Thoracic aorta (tissue), 2 donors: Measurements from ENCODE around the gene CYREN. TPM values are rescaled to one million over a fixed set of nuclear protein-coding genes. Genes with fewer than 3 reads are reported as not detected.

Source experiments
- ATAC-seq: fragments of 150-250 bp; one replicate; pipeline ENCODE4 v1.8.0; 2017; ENCODE audit warnings: low read depth; ENCODE audit not compliant: insufficient number of reproducible peaks, low FRiP score
- DNase-seq: peaks from one replicate; pipeline ENCODE4 v3.0.0-alpha.2; 2020; ENCODE audit warnings: low spot score
- H3K27ac ChIP-seq, 2 donors: fragments of 200-600 bp; sonication (generic); 1 replicate in 1 of 2; 2 replicates in 1 of 2; pipeline ENCODE4 v1.5.1; 2016; ENCODE audit warnings: mild to moderate bottlenecking in 2 of 2, moderate library complexity in 2 of 2
- H3K27me3 ChIP-seq: fragments of 200-600 bp; sonication (generic); replicated peaks from 2 replicates; pipeline ENCODE4 v1.6.0; 2016; ENCODE audit warnings: mild to moderate bottlenecking; ENCODE audit not compliant: insufficient read depth
- H3K36me3 ChIP-seq: fragments of 200-600 bp; sonication (generic); one replicate; pipeline ENCODE4 v1.5.1; 2016
- H3K4me1 ChIP-seq, 2 donors: fragments of 200-600 bp; sonication (generic); 1 replicate in 1 of 2; 2 replicates in 1 of 2; pipeline versions ENCODE4 v1.5.1 to v1.6.0; 2016; ENCODE audit warnings: low read depth in 2 of 2, mild to moderate bottlenecking in 1 of 2; ENCODE audit not compliant: control insufficient read depth in 1 of 2
- H3K4me3 ChIP-seq: fragments of 200-600 bp; sonication (generic); 2 replicates; pipeline ENCODE4 v1.5.1; 2016; ENCODE audit warnings: mild to moderate bottlenecking
- H3K9me3 ChIP-seq: fragments of 200-600 bp; sonication (generic); 2 replicates; pipeline ENCODE4 v1.5.1; 2016
- total RNA-seq, 2 donors: library from RNA; depleted of rRNA; stranded (reverse); fragments of >200 nt; gene quantifications; one replicate each; pipeline versions ENCODE4 v1.1.0 to v1.2.3, GENCODE V29; 2016
- TF ChIP-seq, protein P1 (sequence below): fragments of 200-600 bp; sonication (generic); IDR thresholded peaks from one replicate; pipeline ENCODE4 v1.5.1; 2019; ENCODE audit warnings: antibody characterized with exemption

Gene CYREN
- total RNA-seq, 2 donors from 2014 or later, result 37.6 to 54.1 TPM

DNA sequence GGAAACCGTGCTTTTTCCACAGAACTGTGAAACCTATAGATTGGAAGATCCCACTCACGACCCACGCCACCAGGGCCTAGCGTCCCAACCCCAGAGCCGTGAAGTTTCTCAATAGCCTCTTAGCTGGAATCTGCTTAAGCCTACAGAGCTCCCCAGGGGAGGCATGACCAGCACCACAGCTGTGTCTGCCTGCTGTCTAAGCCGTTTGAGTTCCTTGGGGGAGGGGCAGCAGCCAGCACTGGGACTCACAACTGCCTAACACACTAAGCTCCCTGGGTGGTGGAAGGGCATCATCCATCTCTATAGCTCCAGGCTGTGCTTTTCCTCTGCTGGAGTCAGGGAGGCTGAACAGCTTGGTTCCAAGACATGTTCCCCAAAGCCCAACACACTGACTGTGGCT lies 48.6 kb downstream of the CYREN start:
- peaks cover 13% of the 10 kb centered on the region for H3K9me3 ChIP-seq
- no peak for DNase-seq
- no peaks in the 10 kb centered on the region for H3K4me1 ChIP-seq
- no peaks in the 10 kb centered on the region for H3K27me3 ChIP-seq
- H3K4me3 ChIP-seq, result no peak overlapping the region
- ATAC-seq, result no peak
- TF ChIP-seq, protein P1, sequence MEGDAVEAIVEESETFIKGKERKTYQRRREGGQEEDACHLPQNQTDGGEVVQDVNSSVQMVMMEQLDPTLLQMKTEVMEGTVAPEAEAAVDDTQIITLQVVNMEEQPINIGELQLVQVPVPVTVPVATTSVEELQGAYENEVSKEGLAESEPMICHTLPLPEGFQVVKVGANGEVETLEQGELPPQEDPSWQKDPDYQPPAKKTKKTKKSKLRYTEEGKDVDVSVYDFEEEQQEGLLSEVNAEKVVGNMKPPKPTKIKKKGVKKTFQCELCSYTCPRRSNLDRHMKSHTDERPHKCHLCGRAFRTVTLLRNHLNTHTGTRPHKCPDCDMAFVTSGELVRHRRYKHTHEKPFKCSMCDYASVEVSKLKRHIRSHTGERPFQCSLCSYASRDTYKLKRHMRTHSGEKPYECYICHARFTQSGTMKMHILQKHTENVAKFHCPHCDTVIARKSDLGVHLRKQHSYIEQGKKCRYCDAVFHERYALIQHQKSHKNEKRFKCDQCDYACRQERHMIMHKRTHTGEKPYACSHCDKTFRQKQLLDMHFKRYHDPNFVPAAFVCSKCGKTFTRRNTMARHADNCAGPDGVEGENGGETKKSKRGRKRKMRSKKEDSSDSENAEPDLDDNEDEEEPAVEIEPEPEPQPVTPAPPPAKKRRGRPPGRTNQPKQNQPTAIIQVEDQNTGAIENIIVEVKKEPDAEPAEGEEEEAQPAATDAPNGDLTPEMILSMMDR, result no peak
- H3K27ac ChIP-seq, result no peak overlapping the region
- H3K36me3 ChIP-seq, result no peaks in the 10 kb centered on the region

DNA sequence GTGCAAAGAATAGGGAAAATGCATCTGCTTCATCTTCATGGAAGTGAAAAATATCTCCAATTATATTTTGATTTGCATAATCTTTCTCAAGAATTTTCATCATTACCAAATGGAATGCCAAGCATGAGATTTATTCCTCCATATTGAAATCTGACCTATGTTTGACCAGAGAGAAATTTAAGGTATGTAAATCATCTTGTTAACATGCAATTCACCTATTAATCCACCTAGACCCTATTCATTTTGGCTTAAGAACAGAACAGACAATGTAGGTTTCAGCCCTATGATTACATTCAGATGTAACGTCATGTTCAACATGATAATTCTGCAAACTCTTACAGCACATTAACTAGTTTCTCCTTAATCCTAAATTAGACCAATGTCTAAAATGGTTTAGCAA lies 53.4 kb downstream of the CYREN start:
- no peak for ATAC-seq
- no peaks in the 10 kb centered on the region for H3K27me3 ChIP-seq

More for the DNA sequence above, 53.4 kb downstream of the CYREN start:
- no peak for DNase-seq
- no peak overlapping the region for H3K4me3 ChIP-seq
- no peak overlapping the region for H3K27ac ChIP-seq
- TF ChIP-seq, protein P1, result no peak
- H3K9me3 ChIP-seq, result peaks cover 13% of the 10 kb centered on the region
- no peaks in the 10 kb centered on the region for H3K36me3 ChIP-seq
- no peaks in the 10 kb centered on the region for H3K4me1 ChIP-seq

Other genes with a start within 250 kb of the CYREN start
- gene AGBL3, start 184.2 kb downstream of the CYREN start, total RNA-seq, result under 1 TPM; 0.28 to 0.54 TPM
- gene TMEM140, start 22.6 kb downstream of the CYREN start, total RNA-seq, result 10 to 100 TPM; 20.6 to 27.6 TPM
- gene WDR91, start 40.8 kb upstream of the CYREN start, total RNA-seq, result 10 to 100 TPM; 36.2 to 78.3 TPM
- gene STRA8, start 63.1 kb upstream of the CYREN start, total RNA-seq, result not detected